Tongue (tissue), 2 donors: Measurements from ENCODE around the gene F7. TPM values are rescaled to one million over a fixed set of nuclear protein-coding genes. Genes with fewer than 3 reads are reported as not detected.

Source experiments
- DNase-seq: peaks from one replicate; pipeline ENCODE4 v3.0.0-alpha.2; 2015
- total RNA-seq: library from RNA; depleted of rRNA; stranded (reverse); fragments of >200 nt; gene quantifications from one replicate; pipeline ENCODE4 v1.2.3, GENCODE V29; 2014

F7 gene
- total RNA-seq, 1 donor from 2014 or later = 1.6 TPM

DNA sequence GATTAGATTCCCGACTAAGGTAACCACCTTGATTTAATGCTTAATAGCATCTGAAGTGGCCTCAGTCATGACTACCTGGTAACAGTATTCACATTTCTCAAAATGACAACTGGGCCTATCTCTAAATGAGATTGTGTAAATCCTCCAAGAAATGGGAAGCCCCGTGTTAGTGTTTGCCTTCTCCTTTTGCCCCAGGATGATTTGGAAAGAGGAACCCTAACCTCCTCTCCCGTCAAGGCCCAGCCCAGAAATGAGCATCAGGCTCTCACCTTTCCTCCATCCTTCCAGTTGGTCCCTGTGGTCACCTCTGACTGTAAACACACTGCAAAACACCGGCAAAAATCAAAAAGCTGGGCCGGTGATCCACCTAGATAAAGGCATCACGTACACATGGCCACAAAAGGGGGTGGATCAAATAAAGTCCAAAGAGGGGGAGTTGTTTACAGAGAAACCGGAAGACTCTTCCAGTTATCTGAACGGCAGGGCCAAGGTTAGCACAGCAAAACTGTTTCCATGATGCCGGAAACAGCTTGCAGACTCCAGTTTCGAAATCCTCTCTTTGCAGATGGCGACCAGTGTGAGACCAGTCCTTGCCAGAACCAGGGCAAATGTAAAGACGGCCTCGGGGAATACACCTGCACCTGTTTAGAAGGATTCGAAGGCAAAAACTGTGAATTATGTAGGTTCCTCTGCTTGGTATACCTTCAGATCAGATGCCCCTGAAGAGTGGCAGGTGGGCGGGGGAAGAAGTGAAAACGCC is 33.4 kb downstream of the F7 start:
- no peak for DNase-seq

DNA sequence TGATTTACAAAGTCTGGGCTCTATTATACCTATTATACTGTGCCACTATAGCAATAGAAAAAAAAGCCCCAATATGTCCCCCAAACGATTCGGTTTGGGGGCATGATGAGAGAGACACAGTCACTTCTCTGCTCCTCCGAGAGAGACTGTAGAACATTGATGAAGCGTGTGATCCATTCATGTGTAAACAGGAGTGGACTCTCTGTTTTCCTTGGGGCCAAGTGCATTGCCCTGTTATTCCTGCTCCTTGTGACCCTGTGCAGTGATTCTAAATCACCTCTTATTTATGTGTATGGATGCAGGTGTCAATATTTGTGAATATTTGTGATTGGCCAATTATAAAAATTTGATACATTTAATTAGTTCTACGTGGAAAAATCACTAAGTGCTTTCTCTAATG is 34.0 kb downstream of the F7 start:
- DNase-seq = no peak

DNA sequence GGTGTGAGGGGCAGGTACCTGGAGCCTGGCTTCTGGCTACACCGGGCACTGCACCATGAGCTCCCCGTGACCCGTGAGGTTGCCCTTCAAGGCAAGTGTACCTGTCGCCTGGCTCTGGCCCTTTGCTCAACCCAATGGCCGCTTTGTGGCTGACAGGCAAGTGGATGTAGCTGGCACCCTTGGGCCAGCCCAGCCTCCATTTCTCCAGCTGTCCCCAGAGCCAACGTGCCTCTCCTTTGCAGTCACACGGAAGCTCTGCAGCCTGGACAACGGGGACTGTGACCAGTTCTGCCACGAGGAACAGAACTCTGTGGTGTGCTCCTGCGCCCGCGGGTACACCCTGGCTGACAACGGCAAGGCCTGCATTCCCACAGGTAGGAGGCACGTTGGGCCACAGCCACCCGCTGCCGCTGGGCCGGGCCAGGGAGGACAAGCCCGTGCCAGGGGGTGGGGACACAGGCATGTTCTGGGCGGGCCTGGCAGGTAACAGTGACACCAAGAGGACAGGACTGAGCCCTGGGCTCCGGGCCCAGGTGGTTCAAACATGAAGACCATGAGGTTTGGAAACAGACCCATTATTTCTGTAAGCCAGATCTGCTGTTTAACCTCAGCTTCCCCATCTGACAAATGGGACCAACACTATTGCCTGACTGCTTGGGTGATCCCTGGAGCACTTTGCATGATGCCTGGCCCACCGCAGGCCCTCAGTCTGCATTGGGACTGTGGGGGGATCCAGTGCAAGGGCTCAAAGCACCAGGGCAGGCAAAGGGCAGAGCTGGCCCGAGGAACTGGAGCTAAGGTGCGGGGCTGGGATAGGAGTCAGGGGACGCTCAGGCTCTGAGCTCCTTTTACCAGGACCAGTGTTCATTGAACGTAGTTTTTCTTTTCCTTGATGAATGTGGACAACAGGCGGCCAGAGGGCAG is 35.3 kb downstream of the F7 start:
- DNase-seq = no peak

GRCh38 chr13:113141601-113141970 is 36.0 kb downstream of the F7 start:
- no peak for DNase-seq

DNA sequence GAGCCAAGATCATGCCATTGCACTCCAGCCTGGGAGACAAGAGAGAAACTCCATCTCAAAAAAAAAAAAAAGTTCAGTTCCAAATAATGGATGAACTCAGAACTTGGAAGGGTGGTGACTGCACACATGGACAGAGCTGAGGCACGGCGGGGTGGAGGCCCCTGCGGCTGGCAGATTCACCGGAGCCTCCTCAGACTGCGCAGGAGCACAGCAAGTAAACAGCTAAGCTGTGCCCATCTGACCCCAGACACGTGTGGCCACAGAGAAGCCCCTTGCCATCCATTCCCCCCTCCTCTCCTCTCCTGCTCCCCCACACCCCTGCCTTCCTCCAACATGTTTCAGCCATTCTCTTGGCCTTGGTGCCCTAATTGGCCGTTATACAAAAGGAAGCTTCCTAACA is 37.3 kb downstream of the F7 start:
- no peak for DNase-seq

GRCh38 chr13:113143466-113144254 is 38.1 kb downstream of the F7 start:
- DNase-seq = no peak

- DNase-seq = no peak
These were observed 38.7 kb downstream of the F7 start for GRCh38 chr13:113144255-113144629.

- no peak for DNase-seq
These were observed 39.9 kb downstream of the F7 start for GRCh38 chr13:113145496-113145895.

- no peak for DNase-seq
These were observed 40.5 kb downstream of the F7 start for GRCh38 chr13:113145911-113146598.

- DNase-seq = no peak
These were observed 41.2 kb downstream of the F7 start for GRCh38 chr13:113146750-113147149.

DNA sequence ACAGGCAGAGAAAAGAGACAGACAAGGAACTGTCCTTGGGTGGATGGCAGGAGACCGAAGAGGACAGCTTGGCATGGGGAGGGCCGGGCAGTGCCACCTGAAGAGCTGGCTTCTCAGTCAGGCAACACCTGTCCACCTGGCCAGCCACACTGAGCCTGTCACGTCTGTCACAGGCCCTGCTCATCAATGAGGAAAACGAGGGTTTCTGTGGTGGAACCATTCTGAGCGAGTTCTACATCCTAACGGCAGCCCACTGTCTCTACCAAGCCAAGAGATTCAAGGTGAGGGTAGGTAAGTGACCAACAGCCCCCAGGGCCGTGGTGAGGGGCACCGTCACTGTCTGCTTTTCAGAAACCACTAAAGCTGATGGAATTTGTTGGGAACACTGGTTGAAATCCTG is 41.6 kb downstream of the F7 start:
- DNase-seq = no peak

DNA sequence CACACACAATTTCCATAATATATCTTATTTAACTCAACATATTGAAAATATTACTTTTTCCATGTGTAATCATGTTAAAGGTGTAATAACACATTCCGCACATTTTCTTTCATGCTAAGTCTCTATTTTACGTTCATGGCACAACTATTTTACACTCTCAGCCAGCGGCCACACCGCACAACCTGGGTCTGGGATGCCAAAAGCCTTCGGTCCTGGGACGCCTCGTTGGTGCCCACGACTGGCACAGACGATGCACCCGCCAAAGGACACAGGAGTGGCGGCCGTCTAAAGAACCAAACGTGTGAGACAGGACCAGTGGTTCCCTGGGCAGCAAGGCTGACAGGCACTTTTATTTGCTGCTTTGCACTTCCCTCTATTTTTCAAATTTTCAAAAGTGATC is 42.8 kb downstream of the F7 start:
- no peak for DNase-seq

DNA sequence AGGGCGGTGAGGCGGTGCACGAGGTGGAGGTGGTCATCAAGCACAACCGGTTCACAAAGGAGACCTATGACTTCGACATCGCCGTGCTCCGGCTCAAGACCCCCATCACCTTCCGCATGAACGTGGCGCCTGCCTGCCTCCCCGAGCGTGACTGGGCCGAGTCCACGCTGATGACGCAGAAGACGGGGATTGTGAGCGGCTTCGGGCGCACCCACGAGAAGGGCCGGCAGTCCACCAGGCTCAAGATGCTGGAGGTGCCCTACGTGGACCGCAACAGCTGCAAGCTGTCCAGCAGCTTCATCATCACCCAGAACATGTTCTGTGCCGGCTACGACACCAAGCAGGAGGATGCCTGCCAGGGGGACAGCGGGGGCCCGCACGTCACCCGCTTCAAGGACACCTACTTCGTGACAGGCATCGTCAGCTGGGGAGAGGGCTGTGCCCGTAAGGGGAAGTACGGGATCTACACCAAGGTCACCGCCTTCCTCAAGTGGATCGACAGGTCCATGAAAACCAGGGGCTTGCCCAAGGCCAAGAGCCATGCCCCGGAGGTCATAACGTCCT is 43.4 kb downstream of the F7 start:
- DNase-seq = no peak

- DNase-seq = peak; percentile 22
These were observed 44.3 kb downstream of the F7 start for GRCh38 chr13:113149711-113150549.

GRCh38 chr13:113150550-113151365 is 45.2 kb downstream of the F7 start:
- peak; percentile 37 for DNase-seq

- DNase-seq = peak; percentile 58
These were observed 46.4 kb downstream of the F7 start for GRCh38 chr13:113151745-113152690.

DNA sequence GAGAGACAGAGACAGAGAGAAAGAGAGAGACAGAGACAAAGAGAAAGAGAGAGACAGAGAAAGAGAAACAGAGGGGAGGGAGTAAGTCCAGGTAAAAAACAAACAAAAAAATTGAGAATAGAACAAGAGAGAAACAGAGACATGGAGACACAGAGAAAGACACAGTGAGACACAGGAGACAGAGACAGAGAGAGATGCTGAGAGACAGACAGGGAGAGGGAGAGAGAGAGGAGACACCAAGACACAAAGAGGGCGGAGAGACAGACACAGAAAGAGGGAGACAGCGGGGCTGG is 47.0 kb downstream of the F7 start:
- no peak for DNase-seq

- peak; percentile 43 for DNase-seq
These were observed 47.6 kb downstream of the F7 start for GRCh38 chr13:113152984-113153809.
